ENCODE results near the gene BIRC7. TPM values are rescaled to one million over a fixed set of nuclear protein-coding genes. Genes with fewer than 3 reads are reported as not detected.

BIRC7 gene
- total and polyA plus RNA-seq, 2 donors (not counting 3 experiments of a cell fraction or from before 2014, with no cell fraction given), result not detected

- dilution Hi-C loops (cut with MboI; ENCODE audit: extremely low pct_ligation_motif_present, low sequenced_read_pairs), result no loop called here
- Histone ChIP-seq H3K27me3 (ENCODE audit: control insufficient read depth in 2 of 2, insufficient read depth in 2 of 2, low read length in 2 of 2) (no peaks in the 10 kb centered on the region), H3K79me2 (ENCODE audit: control insufficient read depth, insufficient read depth, low read length) (peaks cover 62% of the 10 kb centered on the region), H3K9ac (replicated peaks; ENCODE audit: extremely low read depth, insufficient read depth, low read length) (peak overlapping the region; percentile 94), H3K4me3 (replicated peaks in 1 of 3; ENCODE audit: insufficient read depth in 1 of 3, low read depth in 1 of 3, low read length in 3 of 3) (peak overlapping the region in 1 of 3 experiments; percentile 86), H3K36me3 (ENCODE audit: control insufficient read depth in 2 of 2, extremely low read depth in 1 of 2, insufficient read depth in 2 of 2, low read length in 2 of 2) (peaks cover 13 to 20% of the 10 kb centered on the region in 2 experiments), H3K4me2 (ENCODE audit: insufficient read depth, low read length) (peak overlapping the region; percentile 82), H3K9me3 (replicated peaks; ENCODE audit: control insufficient read depth, insufficient read depth, low read length) (no peaks in the 10 kb centered on the region), H2AFZ (ENCODE audit: low read depth, low read length) (no peak overlapping the region), H4K20me1 (replicated peaks; ENCODE audit: control insufficient read depth, extremely low read depth, insufficient read depth, low read length) (peaks cover 4% of the 10 kb centered on the region), H3K9me1 (replicated peaks; ENCODE audit: control insufficient read depth, extremely low read depth, insufficient read depth, low read length) (no peaks in the 10 kb centered on the region), H3K27ac (ENCODE audit: insufficient read depth, low read depth, low read length) (no peak overlapping the region), H3K4me1 (ENCODE audit: control insufficient read depth, extremely low read depth, insufficient read depth, low read length) (peaks cover 13% of the 10 kb centered on the region)
- BruUV-seq (replicated peaks), result TSS peak; percentile 29
- DNase-seq (ENCODE audit: low read depth, low spot score) (no peak), FAIRE-seq (no peak)
- ChIA-PET CTCF (interaction anchor here (1.0 to 3.7 kb wide), 16 partner anchors 9 to 242 kb away, joined by 3 to 30 read pairs (median 4); partner anchors contain the start of gene ARFGAP1), POLR2A (no interaction called here)
- intact Hi-C loops (cut with micrococcal nuclease), result no loop called here
- TF ChIP-seq POLR2AphosphoS5 (IDR thresholded peaks at IDR 0.05; ENCODE audit: insufficient read depth, low read depth, low read length) (no peak), POLR2A (IDR thresholded peaks at IDR 0.05; ENCODE audit: low read depth, low read length) (no peak), MYC (IDR thresholded peaks at IDR 0.05; ENCODE audit: low read depth, low read length) (no peak)
- TF ChIP-seq, protein P1, sequence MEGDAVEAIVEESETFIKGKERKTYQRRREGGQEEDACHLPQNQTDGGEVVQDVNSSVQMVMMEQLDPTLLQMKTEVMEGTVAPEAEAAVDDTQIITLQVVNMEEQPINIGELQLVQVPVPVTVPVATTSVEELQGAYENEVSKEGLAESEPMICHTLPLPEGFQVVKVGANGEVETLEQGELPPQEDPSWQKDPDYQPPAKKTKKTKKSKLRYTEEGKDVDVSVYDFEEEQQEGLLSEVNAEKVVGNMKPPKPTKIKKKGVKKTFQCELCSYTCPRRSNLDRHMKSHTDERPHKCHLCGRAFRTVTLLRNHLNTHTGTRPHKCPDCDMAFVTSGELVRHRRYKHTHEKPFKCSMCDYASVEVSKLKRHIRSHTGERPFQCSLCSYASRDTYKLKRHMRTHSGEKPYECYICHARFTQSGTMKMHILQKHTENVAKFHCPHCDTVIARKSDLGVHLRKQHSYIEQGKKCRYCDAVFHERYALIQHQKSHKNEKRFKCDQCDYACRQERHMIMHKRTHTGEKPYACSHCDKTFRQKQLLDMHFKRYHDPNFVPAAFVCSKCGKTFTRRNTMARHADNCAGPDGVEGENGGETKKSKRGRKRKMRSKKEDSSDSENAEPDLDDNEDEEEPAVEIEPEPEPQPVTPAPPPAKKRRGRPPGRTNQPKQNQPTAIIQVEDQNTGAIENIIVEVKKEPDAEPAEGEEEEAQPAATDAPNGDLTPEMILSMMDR (IDR thresholded peaks at IDR 0.05; ENCODE audit: extremely low read depth in 1 of 2, insufficient read depth in 1 of 2, low read depth in 1 of 2, low read length in 2 of 2), result no peak
- TF ChIP-seq, protein P2, sequence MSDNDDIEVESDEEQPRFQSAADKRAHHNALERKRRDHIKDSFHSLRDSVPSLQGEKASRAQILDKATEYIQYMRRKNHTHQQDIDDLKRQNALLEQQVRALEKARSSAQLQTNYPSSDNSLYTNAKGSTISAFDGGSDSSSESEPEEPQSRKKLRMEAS (IDR thresholded peaks at IDR 0.05; ENCODE audit: insufficient read depth, insufficient read length), result no peak
These were observed 21.2 kb upstream of the BIRC7 start for GRCh38 chr20:63214514-63214913.

Data from endothelial cell of umbilical vein (primary cell).